Measurements from ENCODE around the gene SAMD1.

DNA sequence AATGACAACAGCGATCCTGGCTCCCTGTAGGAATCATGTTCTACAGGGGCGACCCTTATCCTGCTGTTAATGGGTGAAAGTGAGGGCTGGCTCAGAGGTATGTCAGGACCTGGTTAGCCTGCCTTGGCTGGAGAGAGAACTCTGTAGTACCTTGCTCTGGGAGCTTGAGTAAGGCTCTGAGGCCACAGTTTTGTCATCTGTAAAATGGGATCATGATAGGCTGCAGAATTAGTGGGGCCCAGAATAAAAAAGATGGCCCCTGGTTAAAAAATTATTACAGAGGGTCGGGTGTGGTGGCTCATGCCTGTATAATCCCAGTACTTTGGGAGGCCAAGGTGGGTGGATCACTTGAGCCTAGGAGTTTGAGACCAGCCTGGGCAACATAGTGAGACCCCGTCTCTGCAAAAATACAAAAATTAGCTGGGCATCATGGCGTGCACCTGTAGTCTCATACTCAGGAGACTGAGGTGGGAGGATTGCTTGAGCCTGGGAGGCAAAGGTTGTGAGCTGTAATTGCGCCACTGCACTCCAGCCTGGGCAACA, 10.5 kb upstream of the SAMD1 start:
- TF ChIP-seq EZH2 (IDR thresholded peaks at IDR 0.05), result no peak
- no peak for TF ChIP-seq POLR2AphosphoS5 (IDR thresholded peaks at IDR 0.05; ENCODE audit: borderline replicate concordance, low read depth, low read length)
- TF ChIP-seq FOXP2 (optimal IDR thresholded peaks at IDR 0.05; ENCODE audit: control extremely low read depth, extremely low read length, insufficient read depth), result no peak
